GM19397 (cell line): ENCODE measurements around the gene GSG1L.

ENCODE experiments used
- ATAC-seq: cut with Tn5 transposase; IDR thresholded peaks from one replicate; pipeline ENCODE4 v1.9.1; 2021; ENCODE audit warnings: mild to moderate bottlenecking, moderate library complexity; ENCODE audit not compliant: unreplicated experiment

Gene GSG1L

DNA sequence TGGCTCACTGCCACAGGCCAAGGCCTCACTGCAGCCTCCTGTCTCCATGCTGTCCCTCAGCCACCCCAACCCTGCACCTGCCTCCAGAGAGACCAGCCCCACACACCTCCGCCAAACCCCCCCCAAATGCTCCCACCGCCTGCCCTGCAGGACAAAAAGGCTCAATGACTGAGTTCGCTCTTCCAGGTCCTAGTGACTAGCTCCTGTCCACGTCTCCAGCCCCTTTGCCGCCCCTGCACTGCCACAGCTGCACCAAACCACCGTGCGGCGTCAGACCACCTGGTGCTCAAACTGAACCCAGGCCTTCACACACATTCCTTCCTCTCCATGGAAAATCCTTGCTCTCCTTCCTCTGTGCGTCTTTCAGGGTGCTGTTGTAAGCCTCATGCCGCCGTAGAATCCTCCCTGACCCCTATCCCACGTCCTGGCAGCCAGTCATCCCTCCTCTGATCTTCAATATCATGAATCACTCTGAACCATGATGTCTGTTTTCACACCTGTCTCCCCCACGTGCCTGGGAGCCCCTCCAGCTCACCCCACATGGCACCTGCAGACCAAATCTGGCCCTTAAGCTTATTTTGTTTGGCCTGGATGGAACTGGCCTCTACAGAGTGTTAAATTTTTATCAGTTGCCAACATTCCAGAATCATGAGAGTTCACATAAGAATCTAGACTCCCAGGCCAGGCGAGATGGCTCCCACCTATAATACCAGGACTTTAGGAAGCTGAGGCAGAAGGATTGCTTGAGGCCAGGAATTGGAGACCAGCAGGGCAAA lies 4.3 kb upstream of the GSG1L start:
- no peak for ATAC-seq

DNA sequence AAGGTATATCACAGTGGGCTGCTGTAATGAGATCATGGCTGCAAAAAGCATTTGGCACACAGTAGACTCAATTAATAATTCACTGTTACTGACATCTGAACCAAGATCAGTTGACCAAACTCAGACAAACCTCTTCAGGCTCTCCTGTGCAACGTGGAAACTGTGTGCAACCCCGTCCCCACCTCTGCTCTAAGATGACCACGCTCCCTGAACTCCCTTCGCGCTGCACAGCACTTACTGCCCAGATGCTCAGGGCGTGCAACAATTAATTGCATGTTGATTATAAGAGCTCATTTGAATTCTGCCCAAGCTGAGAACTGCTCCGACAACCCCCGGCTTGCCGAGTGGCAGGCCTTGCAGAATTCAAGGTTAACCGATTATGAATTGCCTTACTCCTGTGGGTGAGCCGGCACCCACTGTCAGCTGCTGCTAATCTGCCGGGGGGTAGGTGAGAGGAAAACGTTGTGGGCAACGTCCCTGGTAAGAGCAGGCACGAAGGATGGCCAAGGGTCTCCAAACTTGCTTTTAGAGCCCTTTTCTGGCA lies 1.3 kb upstream of the GSG1L start:
- no peak for ATAC-seq

DNA sequence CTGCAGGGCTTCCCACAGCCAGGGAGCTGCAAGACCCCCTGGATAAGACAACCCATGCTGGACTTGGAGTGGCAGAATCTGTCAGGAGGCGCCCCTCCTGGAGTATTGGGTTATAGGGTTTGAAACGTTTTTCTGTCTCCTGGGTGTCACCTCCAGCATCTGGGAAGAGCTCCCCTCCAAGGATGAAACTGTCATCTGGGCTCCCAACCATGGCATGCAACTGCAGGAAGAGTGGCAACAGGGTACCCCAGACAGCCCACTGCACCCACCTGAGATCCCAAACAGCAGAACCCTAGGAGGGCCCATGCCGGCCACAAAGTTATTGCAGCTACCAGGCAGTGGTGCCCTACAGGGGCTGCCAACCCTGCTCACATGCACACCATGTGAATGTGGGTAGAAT lies 636 bp upstream of the GSG1L start:
- no peak for ATAC-seq

DNA sequence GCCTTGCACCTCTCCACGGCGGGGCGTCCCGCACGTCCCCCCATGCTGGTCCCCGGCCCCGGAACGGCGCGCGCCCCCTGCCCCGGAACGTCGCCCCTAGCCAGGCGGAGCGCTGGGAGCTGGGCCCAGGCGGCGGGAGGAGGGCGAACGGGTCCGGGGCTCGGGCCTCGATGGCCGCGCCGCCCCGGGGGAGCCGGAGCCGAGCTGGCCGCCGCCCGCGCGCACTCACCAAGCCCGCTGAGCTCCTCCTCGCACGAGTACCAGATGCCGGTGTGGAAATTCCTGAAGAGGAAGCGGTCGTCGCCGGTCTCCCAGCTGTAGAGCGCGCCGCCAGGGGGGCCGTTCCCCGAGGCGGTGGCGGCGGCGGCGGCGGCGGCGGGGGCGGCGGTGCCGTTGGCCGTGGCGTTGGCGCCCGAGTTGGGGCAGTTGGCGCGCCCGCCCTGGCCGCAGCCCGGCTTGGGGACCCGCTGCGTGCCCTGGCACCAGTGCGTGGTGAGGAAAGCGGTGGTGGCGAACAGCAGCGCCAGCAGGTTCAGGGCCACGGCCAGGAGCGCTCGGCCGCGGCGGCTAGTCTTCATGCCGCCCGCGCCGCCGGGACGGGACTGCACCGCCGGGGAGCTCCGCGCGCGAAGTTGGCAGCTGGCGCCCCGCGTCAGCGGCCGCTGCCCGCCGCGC lies 530 bp downstream of the GSG1L start:
- ATAC-seq = no peak

DNA sequence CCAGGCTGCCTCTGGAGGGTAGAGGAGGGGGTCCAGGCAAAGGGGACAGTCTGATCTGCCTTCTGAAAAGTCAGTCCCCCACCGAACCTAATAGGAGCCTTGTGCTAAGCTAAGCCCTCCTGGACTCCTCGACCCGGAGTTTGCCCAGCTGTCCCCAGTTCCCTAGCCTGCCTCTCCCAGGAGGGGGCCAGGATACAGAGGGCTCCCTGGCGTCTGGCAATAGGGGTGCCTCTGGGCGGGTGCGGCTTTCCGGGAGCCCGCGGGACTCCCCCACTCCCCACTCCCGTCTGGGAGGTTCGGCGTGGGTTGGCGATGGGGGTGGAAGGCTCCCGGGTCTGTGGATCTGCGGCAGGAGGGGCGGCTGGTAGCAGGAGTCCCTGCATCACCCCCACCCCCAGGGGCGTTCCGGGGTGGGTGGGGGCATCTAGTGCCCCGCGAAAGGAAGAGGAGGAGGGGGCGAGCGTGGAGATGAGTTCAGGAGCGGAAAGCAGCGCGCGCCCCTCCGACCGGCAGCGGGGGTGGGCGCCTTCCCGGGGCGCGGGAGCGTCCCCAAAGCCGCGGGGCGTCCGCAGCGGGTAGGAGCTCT lies 1.2 kb downstream of the GSG1L start:
- ATAC-seq = no peak

DNA sequence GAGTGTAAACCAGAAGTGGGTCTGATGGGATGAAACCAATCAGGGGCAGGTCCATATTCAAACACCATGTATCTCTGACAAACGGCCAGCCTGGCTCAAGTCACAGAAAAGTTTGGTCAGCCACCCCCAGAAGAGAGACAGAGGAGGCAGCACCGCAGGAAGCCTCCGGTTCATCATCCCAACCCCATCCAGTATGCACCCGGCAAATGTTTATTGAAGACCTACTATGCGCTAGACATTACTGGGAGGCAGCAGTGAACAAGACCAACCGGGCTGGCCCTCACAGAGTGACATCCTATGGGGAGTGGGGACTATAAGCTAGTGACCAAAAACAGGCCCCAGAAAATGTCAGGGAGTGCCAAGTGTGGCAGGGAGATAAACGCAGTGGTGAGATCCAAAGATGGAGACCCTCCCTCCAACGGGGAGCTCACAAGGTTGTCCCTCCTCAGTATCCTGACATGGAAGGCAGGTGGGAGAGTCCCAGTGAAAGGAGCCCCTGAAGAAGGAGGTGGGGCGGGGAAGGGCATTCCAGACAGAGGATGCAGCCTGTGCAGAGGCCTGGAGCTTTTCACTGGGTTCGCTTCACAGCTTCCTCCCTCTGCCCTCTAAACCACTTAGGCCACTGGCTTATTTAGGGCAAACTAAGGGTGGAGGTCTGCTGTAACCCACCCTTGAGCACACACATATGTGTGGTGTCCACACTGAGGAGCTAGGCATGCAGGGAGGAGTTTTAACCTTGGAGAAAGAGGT lies 2.0 kb downstream of the GSG1L start:
- no peak for ATAC-seq

DNA sequence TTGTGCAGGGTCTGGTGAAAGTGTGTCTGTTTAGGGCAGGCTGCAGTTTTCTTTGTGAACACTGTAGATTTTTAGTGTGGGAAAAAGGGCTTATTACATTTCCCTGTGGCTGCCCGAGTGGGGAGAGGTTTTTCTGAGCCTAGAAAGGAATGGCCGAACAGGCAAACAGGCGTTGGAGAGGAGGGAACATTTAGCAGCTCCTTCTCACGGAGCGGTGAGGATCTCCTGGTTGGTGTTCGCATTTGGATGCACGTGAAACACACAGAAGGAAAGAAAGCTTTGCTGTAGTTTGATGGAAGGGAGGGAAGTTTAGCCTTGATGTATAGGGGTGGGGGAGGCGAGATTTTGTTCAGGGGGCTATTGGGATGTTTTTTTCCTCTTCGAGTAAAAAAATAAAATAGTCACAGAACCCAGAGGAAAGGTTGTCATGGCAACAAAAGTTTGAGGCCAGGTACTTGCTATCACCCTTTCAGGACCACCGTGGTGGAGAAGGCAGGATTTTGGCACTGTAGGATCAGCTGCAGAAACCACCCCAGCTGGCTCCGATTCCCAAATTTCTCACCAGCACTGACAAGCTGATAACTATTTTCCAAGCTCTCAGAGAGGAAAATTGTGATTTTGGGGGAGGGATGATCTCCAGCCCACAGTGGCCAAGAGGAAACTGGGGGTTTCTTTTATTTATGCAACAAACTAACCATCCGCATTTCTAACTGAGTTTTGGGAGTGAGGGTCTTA lies 3.5 kb downstream of the GSG1L start:
- ATAC-seq = no peak

DNA sequence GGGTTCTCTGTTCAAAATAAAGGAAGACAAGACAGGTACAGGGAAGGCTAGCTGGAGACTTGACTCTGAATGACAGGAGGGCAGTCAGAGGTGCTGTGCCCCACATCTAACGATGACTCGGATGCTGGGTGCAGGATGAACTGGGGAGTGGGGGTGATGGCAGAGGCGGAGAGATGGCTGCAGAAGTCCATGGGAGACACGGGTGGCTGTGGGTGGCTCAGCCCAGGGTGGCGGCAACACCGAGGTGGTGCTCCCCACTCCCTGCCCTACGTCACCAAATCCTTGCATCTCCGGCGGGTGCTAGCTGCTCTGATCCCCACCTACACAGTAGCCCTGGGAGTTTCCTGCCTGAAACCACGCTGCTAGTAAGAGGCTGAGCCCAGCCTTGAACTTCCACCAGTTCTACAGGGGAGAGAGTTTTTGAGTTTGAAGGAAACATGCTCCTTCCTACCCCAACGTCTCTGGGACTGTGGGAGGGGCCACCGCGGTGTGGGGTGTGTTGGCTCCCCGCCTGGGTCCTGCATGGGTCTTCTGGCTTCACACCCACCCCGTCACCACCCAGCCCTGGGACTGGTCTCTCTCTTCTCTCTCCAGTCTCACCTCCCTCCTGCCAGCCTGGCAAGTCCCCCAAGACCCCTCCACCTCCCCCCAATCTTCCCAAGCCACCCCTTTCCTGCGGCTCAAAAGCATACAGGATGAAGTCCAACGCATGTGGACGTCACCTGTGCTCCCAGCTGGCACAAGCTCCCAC lies 4.5 kb downstream of the GSG1L start:
- ATAC-seq = no peak

DNA sequence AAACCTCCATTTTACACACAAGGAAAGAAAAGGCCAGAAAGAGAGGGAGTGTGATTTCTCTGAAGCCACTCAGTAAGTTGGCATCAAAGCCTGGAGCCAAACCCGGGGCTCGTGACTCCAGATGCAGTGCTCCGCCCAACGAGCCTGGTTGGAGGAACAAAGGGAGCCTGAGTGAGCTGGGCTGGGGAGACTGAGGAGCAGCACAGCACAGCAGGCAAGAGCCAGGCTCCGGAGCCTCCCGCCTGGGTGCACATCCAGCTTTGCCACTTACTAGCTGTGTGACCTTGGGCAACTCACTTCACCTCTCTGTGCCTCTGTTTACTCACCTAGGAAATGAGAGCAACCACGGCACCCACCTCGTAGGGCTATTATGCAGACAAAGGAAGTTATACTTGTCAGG lies 5.6 kb downstream of the GSG1L start:
- ATAC-seq = no peak

DNA sequence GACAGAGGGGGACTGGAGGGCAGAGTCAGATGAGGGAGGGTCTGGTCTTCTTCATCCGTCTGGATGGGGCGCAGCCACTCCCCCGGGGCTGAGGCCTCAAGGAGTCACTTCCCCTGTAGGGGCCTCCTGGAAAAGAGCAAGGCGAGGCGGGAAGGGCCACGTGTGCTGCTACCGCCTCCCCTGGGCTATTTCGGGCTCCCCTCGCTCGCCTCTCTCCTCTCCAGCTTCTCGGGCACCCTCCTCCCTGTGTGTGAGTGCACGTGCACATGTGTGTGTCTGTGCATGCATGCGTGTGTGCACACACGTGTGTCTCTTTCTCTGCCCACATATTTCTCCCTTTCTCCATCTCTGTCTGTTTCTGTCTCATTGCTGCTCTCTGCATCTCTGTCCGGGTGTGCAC lies 10.1 kb downstream of the GSG1L start:
- ATAC-seq = no peak

DNA sequence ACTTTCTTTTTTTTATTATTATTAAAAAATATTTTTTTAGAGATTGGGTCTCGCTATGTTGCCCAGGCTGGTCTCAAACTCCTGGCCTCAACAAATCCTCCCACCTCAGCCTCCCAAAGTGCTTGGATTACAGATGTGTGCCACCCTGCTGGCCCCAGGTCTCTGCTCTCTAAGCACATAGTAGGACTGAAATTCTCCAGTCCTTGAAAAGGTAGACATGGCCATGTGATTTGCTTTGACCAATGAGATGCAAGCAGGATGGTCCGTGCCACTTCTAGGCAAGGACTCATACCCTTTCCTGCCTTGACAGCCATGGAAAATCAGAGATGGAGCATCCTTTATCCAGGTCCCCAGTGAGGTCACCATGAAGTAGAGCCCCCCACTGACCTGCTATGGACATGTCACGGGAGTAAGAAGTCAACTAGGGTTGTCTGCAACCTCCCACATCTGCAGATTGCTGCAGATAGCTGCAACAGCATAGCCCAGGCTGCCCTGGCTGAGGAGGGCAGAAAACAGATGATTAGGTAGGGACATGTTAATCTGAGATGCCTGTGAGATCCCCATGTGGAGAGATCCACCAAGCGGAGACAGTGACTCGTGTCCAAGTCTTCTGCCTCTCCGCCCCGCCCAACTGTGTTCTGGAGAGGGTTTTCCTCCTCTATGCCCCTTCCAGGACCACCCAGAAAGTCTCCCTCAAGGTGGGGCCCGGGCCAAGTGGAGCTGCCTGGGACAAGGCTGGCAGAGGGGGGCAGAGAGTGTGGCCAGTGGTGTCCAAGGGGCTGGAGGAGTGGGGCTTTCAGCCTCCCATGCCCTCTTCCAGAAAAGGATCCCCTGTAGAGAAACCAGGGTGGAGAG lies 11.0 kb downstream of the GSG1L start:
- no peak for ATAC-seq

DNA sequence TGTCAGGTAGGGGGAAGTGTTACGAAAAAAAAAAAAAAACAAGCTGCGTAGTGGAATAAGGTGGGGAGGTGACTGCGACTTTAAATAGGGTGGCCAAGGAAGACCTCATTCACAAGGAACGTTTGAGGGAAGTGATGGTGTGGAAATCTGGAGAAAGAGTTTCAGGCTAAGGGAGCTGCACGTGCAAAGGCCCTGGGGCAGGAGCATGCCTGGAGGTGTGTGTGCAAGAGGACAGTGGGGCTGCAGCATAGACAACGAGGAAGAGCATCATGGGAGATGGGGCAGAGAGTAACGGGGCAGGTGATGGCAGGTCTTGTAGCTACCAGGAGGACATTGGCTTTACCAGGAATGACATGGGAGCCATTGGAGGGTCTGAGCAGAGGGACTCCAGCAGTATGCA lies 12.0 kb downstream of the GSG1L start:
- ATAC-seq = no peak

DNA sequence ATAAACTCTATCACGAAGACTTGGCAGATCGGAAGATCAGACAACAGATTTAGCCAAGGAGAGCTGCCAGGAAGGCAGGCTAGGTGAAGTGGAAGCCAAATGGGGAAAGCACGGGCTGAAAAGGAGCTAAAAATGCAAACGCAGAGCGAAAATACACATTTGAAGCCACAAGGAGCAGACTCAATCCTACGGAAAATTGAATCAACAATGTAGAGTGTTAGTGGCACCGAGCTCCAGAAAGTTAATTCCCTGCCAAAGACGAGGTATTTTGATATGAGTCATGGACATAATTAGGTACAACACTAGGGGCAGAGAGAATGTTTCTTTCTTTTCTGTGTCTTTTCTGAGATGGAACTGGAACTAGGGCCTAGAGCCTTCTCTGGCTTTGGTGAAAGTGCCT lies 20.7 kb downstream of the GSG1L start:
- ATAC-seq = no peak

DNA sequence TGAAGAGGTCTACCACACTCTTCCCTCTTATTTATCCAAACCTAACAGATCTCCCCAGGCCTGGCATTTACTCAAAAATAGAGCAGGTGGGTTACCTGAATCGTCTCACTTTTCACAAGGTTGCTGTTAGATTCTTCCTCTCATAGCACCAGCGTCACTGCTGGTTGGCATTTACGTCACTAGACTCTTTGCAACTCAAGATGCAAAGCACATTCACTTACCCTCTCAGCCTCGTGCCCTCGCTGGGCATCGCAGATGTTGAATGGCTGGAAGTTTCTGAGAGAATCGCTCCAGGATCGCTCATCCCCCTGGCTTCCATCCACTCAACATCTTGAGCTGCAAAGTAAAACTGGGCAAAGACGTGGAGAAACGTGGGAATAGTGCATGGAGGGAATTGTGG lies 21.9 kb downstream of the GSG1L start:
- ATAC-seq = no peak

DNA sequence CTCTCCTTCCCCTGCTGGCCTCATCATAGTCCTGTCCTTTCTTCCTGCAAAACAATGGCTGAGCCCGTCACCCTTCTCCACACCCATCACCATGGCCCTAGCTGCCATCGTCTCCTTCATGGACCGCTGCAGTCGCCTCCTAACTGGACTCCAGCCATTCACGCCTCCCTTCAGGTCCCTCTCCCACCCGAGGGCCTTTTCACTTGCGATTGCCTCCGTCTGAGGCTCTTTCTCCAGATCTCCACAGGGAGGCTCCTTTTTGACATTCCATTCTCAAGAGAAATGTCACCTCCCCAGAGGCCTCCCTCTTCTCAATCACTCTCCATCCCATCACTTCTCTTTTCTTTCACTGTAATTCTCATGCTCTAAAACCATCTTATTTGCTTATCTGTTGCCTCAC lies 23.5 kb downstream of the GSG1L start:
- no peak for ATAC-seq

DNA sequence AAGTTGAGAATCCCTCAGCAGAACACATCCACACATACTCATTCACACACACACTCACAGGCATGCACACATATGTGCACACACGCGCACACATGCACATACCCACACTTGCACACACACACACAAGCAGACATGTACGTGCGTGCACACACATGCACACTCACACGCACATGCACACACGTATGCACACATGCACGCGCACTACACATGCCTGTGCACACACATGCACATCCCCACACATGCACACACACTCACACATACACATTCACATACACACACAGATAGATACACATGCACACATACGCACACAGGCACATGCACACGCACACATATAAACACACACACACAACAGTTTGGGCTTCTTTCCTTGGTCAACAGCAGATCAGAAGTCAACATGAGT lies 24.0 kb downstream of the GSG1L start:
- no peak for ATAC-seq

DNA sequence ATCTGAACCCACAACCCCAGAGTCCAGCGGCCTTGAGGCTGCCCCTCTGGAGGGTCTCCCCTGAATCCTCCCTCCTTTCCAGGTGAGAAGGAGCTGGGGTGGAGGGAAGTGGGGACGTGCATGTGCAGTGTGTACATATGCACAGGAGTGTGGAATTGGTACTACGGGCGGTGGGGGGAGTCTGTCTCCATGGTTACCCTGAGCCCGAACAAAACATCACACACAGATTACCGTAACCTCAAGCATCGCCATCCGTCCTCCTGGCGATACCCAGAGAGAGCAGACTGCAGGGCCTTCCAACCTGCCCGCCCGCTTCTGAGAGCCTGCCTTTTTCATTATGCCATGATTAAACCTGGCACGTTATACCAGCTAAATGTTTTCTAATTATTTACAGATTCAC lies 25.1 kb downstream of the GSG1L start:
- ATAC-seq = no peak

DNA sequence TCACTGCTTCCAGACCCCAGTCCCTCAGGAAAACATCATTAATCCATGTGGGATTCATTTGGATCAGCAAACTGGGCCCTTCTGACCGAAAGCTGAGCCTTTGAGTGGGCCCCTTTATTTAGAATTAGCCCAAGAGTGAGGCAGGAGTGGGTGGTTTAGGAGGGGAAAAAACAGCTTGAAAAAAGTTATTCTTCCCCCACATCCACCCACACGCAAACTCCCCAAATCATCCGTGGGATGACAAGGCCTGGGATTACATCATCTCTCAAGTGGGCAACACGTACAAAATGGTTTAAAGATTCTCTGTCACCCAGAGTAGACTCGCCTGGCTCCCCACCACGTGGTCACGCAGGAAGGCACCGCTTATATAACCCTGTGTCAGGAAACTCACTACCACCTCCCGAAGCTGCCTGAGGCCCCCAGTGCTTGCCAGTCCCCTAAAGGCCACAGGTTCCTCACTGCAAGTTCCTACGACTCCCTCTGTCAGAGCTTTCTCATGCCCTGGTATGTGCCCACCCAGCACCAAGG lies 27.6 kb downstream of the GSG1L start:
- ATAC-seq = no peak

DNA sequence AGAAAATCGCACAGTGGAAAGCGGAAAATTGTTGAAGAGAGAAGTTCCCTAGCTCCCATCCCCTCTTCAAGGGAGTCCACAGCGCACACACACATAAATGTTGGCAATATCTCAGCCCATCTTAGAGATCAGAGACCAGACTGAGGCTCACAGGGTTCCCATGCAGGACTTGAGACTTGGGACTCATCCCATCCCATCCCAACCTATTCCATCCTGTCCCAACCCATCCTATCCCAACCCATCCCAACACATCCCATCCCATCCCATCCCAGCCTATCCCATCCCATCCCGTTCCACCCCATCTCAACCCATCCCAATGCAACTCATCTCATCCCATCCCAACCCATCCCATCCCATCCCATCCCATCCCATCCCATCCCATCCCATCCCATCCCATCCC lies 29.6 kb downstream of the GSG1L start:
- no peak for ATAC-seq
